ENCODE measurements around the gene SRF.

Gene SRF

DNA sequence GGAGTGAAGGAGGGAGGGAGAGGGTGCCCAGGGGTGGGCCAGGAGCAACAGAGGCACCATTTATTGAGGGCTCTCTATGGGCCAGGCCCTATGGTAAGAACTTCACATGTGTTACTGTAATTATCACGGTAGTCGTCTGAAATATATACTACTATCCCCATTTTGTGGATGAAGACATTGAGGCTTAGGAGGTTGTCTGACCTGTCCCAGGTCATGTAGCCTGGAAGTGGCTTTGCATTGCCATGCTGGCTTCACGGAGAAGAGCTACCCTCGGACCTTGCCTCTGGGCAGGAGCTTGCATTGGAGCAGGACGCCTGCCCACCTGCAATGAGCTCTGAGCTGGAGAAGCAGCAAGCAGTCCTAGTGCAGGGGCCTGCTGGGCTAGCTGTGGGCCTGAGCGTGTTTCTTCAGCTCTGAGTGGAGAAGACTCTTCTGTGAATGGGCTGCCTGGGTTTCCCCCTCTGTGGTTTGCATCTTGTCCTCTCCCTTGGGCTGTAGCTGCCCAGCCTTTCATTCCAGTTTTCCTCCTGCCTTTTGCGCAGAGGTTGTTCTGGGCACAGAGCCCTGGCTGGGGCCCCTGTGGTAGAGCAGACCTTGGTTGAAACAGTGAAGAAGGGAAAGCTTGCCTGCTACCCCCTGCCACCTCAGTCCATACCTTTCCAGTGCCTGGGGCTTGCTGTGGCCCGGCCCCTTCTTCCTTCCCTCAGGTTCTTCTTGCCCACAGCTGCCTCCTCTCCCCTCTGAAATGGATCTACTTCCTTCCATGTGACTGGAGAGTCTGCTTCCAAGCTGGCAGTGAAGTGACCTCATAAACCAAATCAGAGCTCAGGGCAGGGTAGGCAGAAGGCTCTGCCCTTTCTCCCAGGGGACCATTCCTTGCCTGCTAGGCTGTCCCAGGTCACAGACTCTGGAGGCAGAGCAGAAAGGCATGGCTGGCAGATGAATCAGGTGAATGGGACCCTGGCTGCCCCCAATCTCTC, 24.1 kb upstream of the SRF start:
- in situ Hi-C loops (cut with HindIII; ENCODE audit: low sequenced_read_pairs), result loop anchor here (5.0 to 25.0 kb wide), 2 partner anchors 50 to 260 kb away; partner anchors contain the start of gene RPL7L1

DNA sequence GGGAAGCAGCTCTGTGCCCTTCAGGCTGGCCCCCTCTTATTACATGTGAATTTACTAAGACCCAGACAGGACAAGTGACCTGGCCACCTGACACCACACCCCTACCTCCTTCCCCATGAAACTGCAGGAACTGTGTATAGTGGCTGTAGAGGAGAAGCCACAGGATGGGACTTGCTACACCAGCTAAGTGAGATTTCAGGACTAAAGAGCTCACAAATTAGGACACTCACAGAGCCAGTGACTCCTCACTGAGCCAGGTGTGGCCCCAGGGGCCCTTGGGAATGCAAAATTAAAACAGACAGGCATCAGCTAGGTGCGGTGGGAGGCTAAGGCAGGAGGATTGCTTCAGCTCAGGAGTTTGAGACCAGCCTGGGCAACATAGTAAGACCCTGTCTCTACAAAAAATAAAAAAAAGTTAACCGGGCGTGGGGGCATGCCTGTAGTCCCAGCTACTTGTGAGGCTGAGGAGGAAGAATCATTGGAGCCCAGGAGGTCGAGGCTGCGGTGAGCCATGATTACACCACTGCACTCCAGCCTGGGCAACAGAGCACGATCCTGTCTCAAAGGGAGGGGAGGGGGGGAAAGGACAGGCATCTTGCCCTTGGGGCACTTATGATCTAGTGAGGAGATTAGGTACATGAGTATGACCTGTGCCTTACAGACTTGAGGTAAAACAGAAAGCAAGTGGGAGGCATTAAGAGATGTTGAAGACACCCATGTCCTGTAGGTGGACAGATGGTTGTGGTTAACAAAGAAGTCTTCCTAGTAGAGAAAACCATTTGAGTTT, 23.2 kb upstream of the SRF start:
- in situ Hi-C loops (cut with HindIII; ENCODE audit: low sequenced_read_pairs), result loop anchor here (5.0 to 25.0 kb wide), 2 partner anchors 49 to 261 kb away; partner anchors contain the start of gene RPL7L1

GRCh38 chr6:43149265-43149664, 21.8 kb upstream of the SRF start:
- in situ Hi-C loops (cut with HindIII; ENCODE audit: low sequenced_read_pairs), result loop anchor here (5.0 to 25.0 kb wide), 2 partner anchors 48 to 262 kb away; partner anchors contain the start of gene RPL7L1

DNA sequence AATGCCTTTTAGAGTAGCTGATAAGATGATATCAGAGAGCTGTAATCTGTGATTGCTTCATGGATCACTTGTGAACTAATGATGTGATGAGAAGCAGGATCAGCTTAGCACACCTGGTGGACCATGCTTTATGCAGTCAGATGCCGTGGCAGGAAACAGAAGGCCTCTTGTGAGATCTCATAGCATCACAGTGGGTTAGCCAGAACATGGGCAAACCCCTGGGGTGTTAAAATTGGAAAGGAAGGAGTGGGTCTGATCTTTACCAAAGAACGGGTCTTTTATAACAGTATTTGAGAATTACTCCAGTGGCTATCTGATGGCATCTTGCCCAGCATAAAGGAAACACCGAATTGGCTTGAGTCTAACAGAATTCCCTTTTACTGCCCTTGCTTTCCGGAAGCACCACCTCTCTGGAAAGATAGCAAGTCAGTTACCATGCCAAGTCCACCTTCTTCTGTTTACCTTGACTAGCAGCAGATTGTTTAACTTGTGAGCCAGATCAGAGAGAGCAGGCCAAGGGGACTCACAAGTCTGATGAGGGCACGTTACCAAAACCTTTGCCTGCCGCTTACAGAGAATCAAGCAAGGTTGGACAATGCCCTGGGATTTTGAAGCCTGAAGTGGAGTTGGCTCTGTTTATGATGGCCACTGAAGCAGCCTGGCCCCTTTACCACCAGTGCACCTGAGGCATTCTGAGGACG, 20.9 kb upstream of the SRF start:
- in situ Hi-C loops (cut with HindIII; ENCODE audit: low sequenced_read_pairs), result no loop called here

GRCh38 chr6:43159599-43159998, 11.5 kb upstream of the SRF start:
- in situ Hi-C loops (cut with HindIII; ENCODE audit: low sequenced_read_pairs), result no loop called here

GRCh38 chr6:43163899-43164298, 7.2 kb upstream of the SRF start:
- in situ Hi-C loops (cut with HindIII; ENCODE audit: low sequenced_read_pairs), result no loop called here

GRCh38 chr6:43170417-43170930, 595 bp upstream of the SRF start:
- in situ Hi-C loops (cut with HindIII; ENCODE audit: low sequenced_read_pairs), result no loop called here

DNA sequence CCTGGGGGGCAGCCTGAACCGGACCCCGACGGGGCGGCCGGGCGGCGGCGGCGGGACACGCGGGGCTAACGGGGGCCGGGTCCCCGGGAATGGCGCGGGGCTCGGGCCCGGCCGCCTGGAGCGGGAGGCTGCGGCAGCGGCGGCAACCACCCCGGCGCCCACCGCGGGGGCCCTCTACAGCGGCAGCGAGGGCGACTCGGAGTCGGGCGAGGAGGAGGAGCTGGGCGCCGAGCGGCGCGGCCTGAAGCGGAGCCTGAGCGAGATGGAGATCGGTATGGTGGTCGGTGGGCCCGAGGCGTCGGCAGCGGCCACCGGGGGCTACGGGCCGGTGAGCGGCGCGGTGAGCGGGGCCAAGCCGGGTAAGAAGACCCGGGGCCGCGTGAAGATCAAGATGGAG, 636 bp downstream of the SRF start:
- in situ Hi-C loops (cut with HindIII; ENCODE audit: low sequenced_read_pairs), result no loop called here

GRCh38 chr6:43172104-43173007, 1.3 kb downstream of the SRF start:
- in situ Hi-C loops (cut with HindIII; ENCODE audit: low sequenced_read_pairs), result no loop called here

DNA sequence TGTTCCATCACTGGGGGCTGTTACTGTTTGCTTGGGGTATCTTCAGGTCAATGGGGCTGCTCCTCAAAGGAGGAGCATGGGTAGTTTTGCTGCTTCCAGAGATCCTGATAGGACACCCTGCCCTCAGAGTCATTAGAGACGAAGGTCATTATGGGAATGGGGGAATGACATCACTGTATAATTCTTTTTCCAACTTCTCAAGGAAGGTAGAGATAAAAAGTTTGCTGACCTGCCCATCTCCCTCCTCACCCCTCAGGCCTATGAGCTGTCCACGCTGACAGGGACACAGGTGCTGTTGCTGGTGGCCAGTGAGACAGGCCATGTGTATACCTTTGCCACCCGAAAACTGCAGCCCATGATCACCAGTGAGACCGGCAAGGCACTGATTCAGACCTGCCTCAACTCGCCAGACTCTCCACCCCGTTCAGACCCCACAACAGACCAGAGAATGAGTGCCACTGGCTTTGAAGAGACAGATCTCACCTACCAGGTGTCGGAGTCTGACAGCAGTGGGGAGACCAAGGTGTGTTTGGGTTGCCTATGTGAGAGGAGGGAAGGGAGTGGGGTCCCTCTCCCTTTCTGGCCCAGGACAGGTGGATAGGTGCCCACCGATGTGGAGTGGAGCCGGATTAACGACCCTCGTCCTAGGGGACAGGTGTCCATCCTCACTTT, 2.7 kb downstream of the SRF start:
- in situ Hi-C loops (cut with HindIII; ENCODE audit: low sequenced_read_pairs), result no loop called here

GRCh38 chr6:43174263-43175112, 3.4 kb downstream of the SRF start:
- in situ Hi-C loops (cut with HindIII; ENCODE audit: low sequenced_read_pairs), result no loop called here

- in situ Hi-C loops (cut with HindIII; ENCODE audit: low sequenced_read_pairs), result no loop called here
These were observed 4.8 kb downstream of the SRF start for GRCh38 chr6:43175676-43176422.

GRCh38 chr6:43176423-43176786, 5.3 kb downstream of the SRF start:
- in situ Hi-C loops (cut with HindIII; ENCODE audit: low sequenced_read_pairs), result no loop called here

- in situ Hi-C loops (cut with HindIII; ENCODE audit: low sequenced_read_pairs), result no loop called here
These were observed 7.1 kb downstream of the SRF start for GRCh38 chr6:43178150-43178549.

DNA sequence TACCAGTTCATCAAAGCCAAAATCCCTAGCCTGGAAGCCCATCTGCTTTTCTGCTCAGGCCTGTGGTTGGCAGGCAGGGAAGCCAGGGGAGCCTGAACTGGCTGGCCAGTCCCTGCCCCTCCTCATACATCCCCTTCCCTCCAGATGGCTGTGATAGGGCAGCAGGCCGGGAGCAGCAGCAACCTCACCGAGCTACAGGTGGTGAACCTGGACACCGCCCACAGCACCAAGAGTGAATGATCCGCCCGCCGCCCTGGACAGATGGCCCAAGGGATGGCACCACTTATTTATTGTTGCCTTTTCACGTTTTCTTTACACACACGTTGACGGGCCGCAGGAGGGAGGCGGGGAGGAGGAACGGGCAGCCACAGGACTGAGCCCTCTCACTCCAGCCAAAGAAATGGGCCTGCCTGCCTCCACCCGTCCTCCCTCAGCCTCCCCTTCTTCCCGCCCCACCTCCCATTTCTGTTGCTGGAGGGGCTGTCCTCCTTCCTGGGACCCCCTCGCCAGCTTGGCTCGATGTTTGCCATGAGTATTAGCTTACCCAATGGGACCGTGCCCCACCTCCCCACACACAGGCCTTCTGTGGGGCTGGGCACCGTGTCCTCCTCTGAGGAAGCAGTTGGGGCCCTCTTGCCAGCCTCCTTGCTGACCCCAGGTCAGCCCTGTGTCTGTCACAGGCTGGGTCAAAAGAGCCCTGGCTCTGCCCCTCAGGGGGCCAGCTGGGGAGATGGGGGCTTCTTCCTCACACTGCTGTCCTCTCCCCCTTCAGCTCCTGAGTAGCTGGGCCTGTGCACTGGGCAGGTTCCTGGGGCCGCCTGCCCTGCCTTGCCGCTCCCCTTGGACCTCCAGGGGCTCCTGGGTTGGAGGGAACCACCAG, 8.1 kb downstream of the SRF start:
- in situ Hi-C loops (cut with HindIII; ENCODE audit: low sequenced_read_pairs), result no loop called here

DNA sequence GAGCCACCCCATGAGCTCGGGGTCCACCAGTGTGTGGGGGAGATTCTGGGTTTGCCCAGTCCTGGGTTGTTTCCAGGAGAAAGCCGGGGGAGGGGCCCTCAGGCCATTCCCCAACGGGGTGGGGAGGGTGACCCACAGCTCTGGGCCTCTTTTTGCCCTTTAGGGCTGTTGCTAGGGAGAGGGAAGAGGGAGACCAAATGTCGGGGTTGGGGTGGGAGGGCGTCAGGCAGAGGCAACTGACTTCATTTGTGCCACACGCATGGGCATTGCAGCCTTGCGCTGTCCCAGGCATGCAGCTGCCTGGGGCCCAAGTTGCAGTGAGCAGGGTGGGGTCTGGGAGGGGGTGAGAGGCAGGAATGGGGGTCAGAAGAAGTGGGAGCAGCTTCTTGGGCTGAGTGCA, 9.0 kb downstream of the SRF start:
- in situ Hi-C loops (cut with HindIII; ENCODE audit: low sequenced_read_pairs), result loop anchor here (5.0 kb wide), 1 partner anchor 37 kb away; no protein-coding TSS in a partner anchor

DNA sequence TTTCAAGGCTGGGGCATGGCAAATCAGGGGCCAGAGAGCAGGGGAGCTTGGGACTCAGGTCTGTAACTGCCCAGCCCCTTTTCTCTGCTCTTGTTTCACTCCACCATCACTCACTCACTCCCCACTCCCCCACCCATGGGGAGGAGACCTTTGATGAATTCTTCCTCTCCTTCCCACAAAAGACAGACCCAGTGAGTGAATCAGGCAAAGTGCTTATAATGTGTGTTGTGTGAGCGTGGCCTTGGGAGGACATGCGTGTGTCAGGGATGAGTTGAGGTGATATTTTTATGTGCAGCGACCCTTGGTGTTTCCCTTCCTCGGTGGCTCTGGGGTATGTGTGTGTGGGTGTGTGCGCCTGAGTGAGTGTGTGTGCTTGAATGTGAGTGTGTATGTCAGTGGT, 9.9 kb downstream of the SRF start:
- in situ Hi-C loops (cut with HindIII; ENCODE audit: low sequenced_read_pairs), result loop anchor here (5.0 kb wide), 1 partner anchor 36 kb away; no protein-coding TSS in a partner anchor

Data from endothelial cell of hepatic sinusoid (primary cell).